Nephron (organoid): Measurements from ENCODE around the gene ZPLD1.

Experiments
- H3K27ac Mint-ChIP-seq, 3 experiments: 2 replicates each; pipeline ENCODE4 v1.8.0; 2020; ENCODE audit warnings: mixed read lengths in 3 of 3, mild to moderate bottlenecking in 2 of 3, moderate library complexity in 1 of 3
- H3K27me3 Mint-ChIP-seq: 2 replicates; pipeline ENCODE4 v1.8.0; 2021; ENCODE audit warnings: low read depth, mild to moderate bottlenecking, moderate library complexity, mixed read lengths
- H3K36me3 Mint-ChIP-seq: 2 replicates; pipeline ENCODE4 v1.8.0; 2020; ENCODE audit warnings: low read depth, mixed read lengths
- H3K4me1 Mint-ChIP-seq: 2 replicates; pipeline ENCODE4 v1.8.0; 2020; ENCODE audit warnings: mixed read lengths
- H3K4me3 Mint-ChIP-seq, 3 experiments: 2 replicates each; pipeline ENCODE4 v1.8.0; 2020; ENCODE audit warnings: mild to moderate bottlenecking in 3 of 3, mixed read lengths in 3 of 3, moderate library complexity in 2 of 3
- H3K9me3 Mint-ChIP-seq: 2 replicates; pipeline ENCODE4 v1.8.0; 2020; ENCODE audit warnings: mixed read lengths
- TF ChIP-seq, protein P1 (sequence below), 3 experiments: fragments of 200-600 bp; sonication (generic); IDR thresholded peaks; one replicate each; pipeline ENCODE4 v1.5.0; 2021; ENCODE audit warnings: antibody characterized with exemption in 3 of 3; ENCODE audit not compliant: unreplicated experiment in 3 of 3

Gene ZPLD1

DNA sequence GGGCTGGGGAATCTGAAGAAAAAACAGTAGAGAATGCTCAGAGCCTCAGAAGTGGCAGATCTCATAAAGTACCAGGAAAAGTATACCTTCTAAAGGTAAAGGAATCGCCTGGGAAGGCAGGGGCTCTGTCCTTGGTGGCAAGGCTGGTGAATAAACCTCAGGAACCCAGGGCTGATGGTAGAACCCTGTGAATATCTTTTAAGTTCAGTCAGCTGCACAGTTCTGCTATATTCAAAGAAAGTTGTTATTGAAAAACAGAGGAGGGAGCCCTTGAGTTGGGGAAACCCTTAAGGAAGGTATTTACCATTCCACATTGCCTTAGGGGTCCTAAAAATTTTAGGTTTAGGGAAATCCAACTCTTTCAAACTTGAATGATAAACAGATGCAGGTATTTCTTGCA is 31.2 kb downstream of the ZPLD1 start:
- Mint-ChIP-seq H3K27ac (no peak overlapping the region), H3K4me3 (no peak overlapping the region), H3K27me3 (no peaks in the 10 kb centered on the region), H3K9me3 (no peaks in the 10 kb centered on the region), H3K4me1 (no peaks in the 10 kb centered on the region), H3K36me3 (no peaks in the 10 kb centered on the region)
- TF ChIP-seq, protein P1, sequence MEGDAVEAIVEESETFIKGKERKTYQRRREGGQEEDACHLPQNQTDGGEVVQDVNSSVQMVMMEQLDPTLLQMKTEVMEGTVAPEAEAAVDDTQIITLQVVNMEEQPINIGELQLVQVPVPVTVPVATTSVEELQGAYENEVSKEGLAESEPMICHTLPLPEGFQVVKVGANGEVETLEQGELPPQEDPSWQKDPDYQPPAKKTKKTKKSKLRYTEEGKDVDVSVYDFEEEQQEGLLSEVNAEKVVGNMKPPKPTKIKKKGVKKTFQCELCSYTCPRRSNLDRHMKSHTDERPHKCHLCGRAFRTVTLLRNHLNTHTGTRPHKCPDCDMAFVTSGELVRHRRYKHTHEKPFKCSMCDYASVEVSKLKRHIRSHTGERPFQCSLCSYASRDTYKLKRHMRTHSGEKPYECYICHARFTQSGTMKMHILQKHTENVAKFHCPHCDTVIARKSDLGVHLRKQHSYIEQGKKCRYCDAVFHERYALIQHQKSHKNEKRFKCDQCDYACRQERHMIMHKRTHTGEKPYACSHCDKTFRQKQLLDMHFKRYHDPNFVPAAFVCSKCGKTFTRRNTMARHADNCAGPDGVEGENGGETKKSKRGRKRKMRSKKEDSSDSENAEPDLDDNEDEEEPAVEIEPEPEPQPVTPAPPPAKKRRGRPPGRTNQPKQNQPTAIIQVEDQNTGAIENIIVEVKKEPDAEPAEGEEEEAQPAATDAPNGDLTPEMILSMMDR (IDR thresholded peaks at IDR 0.05; ENCODE audit: unreplicated experiment in 3 of 3): peak in 2 of 3 experiments; percentile 21 to 32

- Mint-ChIP-seq H3K4me1 (no peaks in the 10 kb centered on the region), H3K9me3 (no peaks in the 10 kb centered on the region), H3K4me3 (no peak overlapping the region), H3K27ac (no peak overlapping the region), H3K27me3 (no peaks in the 10 kb centered on the region), H3K36me3 (no peaks in the 10 kb centered on the region)
- TF ChIP-seq, protein P1 (IDR thresholded peaks at IDR 0.05; ENCODE audit: unreplicated experiment in 3 of 3): no peak
Observed at GRCh38 chr3:102470066-102470465, 35.3 kb downstream of the ZPLD1 start.

- Mint-ChIP-seq H3K36me3 (no peaks in the 10 kb centered on the region), H3K27ac (no peak overlapping the region), H3K9me3 (no peaks in the 10 kb centered on the region), H3K27me3 (no peaks in the 10 kb centered on the region), H3K4me3 (no peak overlapping the region), H3K4me1 (no peaks in the 10 kb centered on the region)
- TF ChIP-seq, protein P1 (IDR thresholded peaks at IDR 0.05; ENCODE audit: unreplicated experiment in 3 of 3): no peak
Observed at GRCh38 chr3:102471001-102471400, 36.2 kb downstream of the ZPLD1 start.

- TF ChIP-seq, protein P1 (IDR thresholded peaks at IDR 0.05; ENCODE audit: unreplicated experiment in 3 of 3): no peak
- Mint-ChIP-seq H3K36me3 (no peaks in the 10 kb centered on the region), H3K4me1 (no peaks in the 10 kb centered on the region), H3K4me3 (no peak overlapping the region), H3K27me3 (no peaks in the 10 kb centered on the region), H3K9me3 (no peaks in the 10 kb centered on the region), H3K27ac (no peak overlapping the region)
Observed at GRCh38 chr3:102471491-102471890, 36.7 kb downstream of the ZPLD1 start.

DNA sequence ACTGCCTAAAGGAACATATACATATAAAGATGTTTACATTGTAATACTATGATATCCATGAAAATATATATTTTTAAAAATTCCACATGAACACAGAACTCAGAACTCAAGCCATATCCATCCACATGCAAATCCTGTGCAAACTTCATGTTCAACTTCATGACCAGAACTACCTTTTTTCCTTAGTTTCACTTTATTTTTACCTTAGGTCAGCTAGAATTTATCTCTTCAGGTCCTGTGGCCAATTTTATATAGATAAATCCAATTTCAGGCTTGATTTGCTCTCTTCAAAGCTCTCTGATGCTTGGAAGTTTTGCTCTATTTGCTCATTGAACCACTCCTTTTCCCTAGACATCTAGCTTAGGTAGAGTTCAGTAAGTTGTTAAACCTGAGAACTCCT is 38.8 kb downstream of the ZPLD1 start:
- peak overlapping the region in 1 of 3 experiments; percentile 33 for H3K27ac Mint-ChIP-seq
- no peaks in the 10 kb centered on the region for H3K27me3 Mint-ChIP-seq
- no peaks in the 10 kb centered on the region for H3K36me3 Mint-ChIP-seq
- H3K4me3 Mint-ChIP-seq: no peak overlapping the region
- H3K9me3 Mint-ChIP-seq: no peaks in the 10 kb centered on the region
- TF ChIP-seq, protein P1 (IDR thresholded peaks at IDR 0.05; ENCODE audit: unreplicated experiment in 3 of 3): no peak
- H3K4me1 Mint-ChIP-seq: no peaks in the 10 kb centered on the region

DNA sequence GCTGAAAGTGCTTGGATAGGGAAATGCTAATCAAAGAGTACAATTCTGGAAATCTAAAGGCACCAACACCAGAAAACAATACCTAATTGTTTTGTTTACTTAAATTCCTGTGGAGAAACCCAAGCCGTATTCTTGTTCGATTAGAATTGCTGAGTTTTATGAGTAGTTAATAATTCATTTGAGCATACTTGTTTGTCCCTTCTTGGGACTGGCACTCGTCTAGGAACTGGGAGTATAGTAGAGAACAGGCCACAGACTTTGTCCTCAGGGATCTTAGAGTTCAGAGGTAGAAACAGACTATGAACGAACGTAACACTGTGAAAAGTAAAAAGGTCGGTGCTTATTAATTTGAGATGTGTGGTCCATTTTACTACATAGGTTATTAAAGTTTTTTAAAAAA is 39.4 kb downstream of the ZPLD1 start:
- no peaks in the 10 kb centered on the region for H3K4me1 Mint-ChIP-seq
- no peaks in the 10 kb centered on the region for H3K36me3 Mint-ChIP-seq
- TF ChIP-seq, protein P1 (IDR thresholded peaks at IDR 0.05; ENCODE audit: unreplicated experiment in 3 of 3): no peak
- no peaks in the 10 kb centered on the region for H3K27me3 Mint-ChIP-seq
- no peak overlapping the region for H3K4me3 Mint-ChIP-seq
- H3K9me3 Mint-ChIP-seq: no peaks in the 10 kb centered on the region
- H3K27ac Mint-ChIP-seq: no peak overlapping the region
